GM12873 (cell line): ENCODE data around the gene LIN7C.

Experiments
- CTCF ChIP-seq: IDR thresholded peaks from 2 replicates; pipeline ENCODE4 v1.5.1; 2012; ENCODE audit warnings: low read depth, mild to moderate bottlenecking, moderate library complexity, low read length, control low read depth; ENCODE audit not compliant: insufficient read depth; ENCODE audit errors: missing control alignments

Gene LIN7C

GRCh38 chr11:27541790-27542189 is 35.2 kb upstream of the LIN7C start:
- TF ChIP-seq CTCF, result no peak

GRCh38 chr11:27540051-27540450 is 33.5 kb upstream of the LIN7C start:
- TF ChIP-seq CTCF, result no peak

GRCh38 chr11:27535103-27535502 is 28.5 kb upstream of the LIN7C start:
- TF ChIP-seq CTCF, result no peak

- TF ChIP-seq CTCF, result no peak
These were observed 26.2 kb upstream of the LIN7C start for GRCh38 chr11:27532652-27533325.

- no peak for TF ChIP-seq CTCF
These were observed 22.1 kb upstream of the LIN7C start for GRCh38 chr11:27528712-27529111.

GRCh38 chr11:27526535-27526934 is 20.0 kb upstream of the LIN7C start:
- no peak for TF ChIP-seq CTCF

- no peak for TF ChIP-seq CTCF
These were observed 19.4 kb upstream of the LIN7C start for GRCh38 chr11:27525824-27526516.
